Keratinocyte (primary cell): ENCODE data around the gene HDAC9. TPM values are rescaled to one million over a fixed set of nuclear protein-coding genes. Genes with fewer than 3 reads are reported as not detected.

Experiments
- DNase-seq: peaks from one replicate; pipeline ENCODE4 v3.0.0-alpha.2; 2011; ENCODE audit warnings: low read depth, missing footprints, low spot score
- FAIRE-seq: peaks from 2 replicates; lab custom pipeline; 2011; peaks lifted over from hg19 to GRCh38; lab: Jason Lieb, UNC
- H2AFZ ChIP-seq: 2 replicates; pipeline ENCODE4 v1.6.0; 2012; ENCODE audit warnings: low read length, control low read depth, inconsistent platforms; ENCODE audit not compliant: control insufficient read depth
- H3K27ac ChIP-seq: 2 replicates; pipeline ENCODE4 v1.5.1; 2011; ENCODE audit warnings: low read length; ENCODE audit not compliant: control insufficient read depth, insufficient read depth
- H3K27me3 ChIP-seq: 3 replicates; pipeline ENCODE4 v1.6.0; 2011; ENCODE audit warnings: low read length; ENCODE audit not compliant: control insufficient read depth, insufficient read depth; ENCODE audit errors: extremely low read depth
- H3K36me3 ChIP-seq, 2 experiments: 2 replicates in 1 of 2; 3 replicates in 1 of 2; pipeline ENCODE4 v1.5.1; 2011; ENCODE audit warnings: low read length in 2 of 2, mild to moderate bottlenecking in 1 of 2; ENCODE audit not compliant: control insufficient read depth in 2 of 2, insufficient read depth in 2 of 2; ENCODE audit errors: extremely low read depth in 1 of 2
- H3K4me1 ChIP-seq: 3 replicates; pipeline ENCODE4 v1.5.1; 2011; ENCODE audit warnings: low read length; ENCODE audit not compliant: control insufficient read depth, insufficient read depth; ENCODE audit errors: extremely low read depth
- H3K4me2 ChIP-seq: 3 replicates; pipeline ENCODE4 v1.6.0; 2011; ENCODE audit warnings: low read depth, low read length; ENCODE audit not compliant: control insufficient read depth, insufficient read depth; ENCODE audit errors: extremely low read depth
- H3K4me3 ChIP-seq, 3 experiments: fragments of 200-600 bp in 1 of 3; sonication (generic) in 1 of 3; 2 replicates in 2 of 3; 3 replicates in 1 of 3; pipeline ENCODE4 v1.5.1; 2011 to 2016; ENCODE audit warnings: low read length in 3 of 3, mild to moderate bottlenecking in 3 of 3, control low read depth in 2 of 3, inconsistent platforms in 1 of 3, low read depth in 1 of 3, mixed read lengths in 1 of 3, mixed run types in 1 of 3, moderate library complexity in 1 of 3; ENCODE audit not compliant: control insufficient read depth in 2 of 3, insufficient read depth in 2 of 3; ENCODE audit errors: extremely low read depth in 1 of 3
- H3K79me2 ChIP-seq: 2 replicates; pipeline ENCODE4 v1.6.0; 2012; ENCODE audit warnings: low read length; ENCODE audit not compliant: control insufficient read depth, insufficient read depth
- H3K9ac ChIP-seq: 3 replicates; pipeline ENCODE4 v1.6.0; 2011; ENCODE audit warnings: low read length; ENCODE audit not compliant: control insufficient read depth, insufficient read depth; ENCODE audit errors: extremely low read depth
- H3K9me1 ChIP-seq: 3 replicates; pipeline ENCODE4 v1.6.0; 2011; ENCODE audit warnings: low read length; ENCODE audit not compliant: control insufficient read depth, insufficient read depth; ENCODE audit errors: extremely low read depth
- H3K9me3 ChIP-seq: 2 replicates; pipeline ENCODE4 v1.5.1; 2012; ENCODE audit warnings: low read depth, low read length; ENCODE audit not compliant: control insufficient read depth
- H4K20me1 ChIP-seq: 3 replicates; pipeline ENCODE4 v1.6.0; 2011; ENCODE audit warnings: low read length; ENCODE audit not compliant: control insufficient read depth, insufficient read depth; ENCODE audit errors: extremely low read depth
- EZH2 ChIP-seq: IDR thresholded peaks from one replicate; pipeline ENCODE4 v1.6.1; 2012; ENCODE audit warnings: inconsistent platforms, mild to moderate bottlenecking, low read length, moderate library complexity
- dilution Hi-C: fragments of 300-500 bp; cut with MboI; formaldehyde crosslinking; loops from one replicate; pipeline ENCODE4 v1.7.0; 2020; ENCODE audit warnings: low sequenced_read_pairs; ENCODE audit not compliant: extremely low pct_ligation_motif_present
- polyA plus RNA-seq, 5 experiments: library from polyadenylated mRNA; depleted of rRNA in 3 of 5; stranded (reverse) in 3 of 5; stranded (forward) in 1 of 5; unstranded in 1 of 5; fragments of >200 nt; gene quantifications; 1 replicate in 1 of 5; 2 replicates in 3 of 5; 3 replicates in 1 of 5; pipeline versions ENCODE4 v1.2.1 to v1.2.3, GENCODE V29; 2011 to 2012; ENCODE audit warnings: missing spikeins in 2 of 5, low read depth in 1 of 5, low replicate concordance in 1 of 5
- TF ChIP-seq, protein P1 (sequence below), 3 experiments: IDR thresholded peaks in 1 of 3; conservative IDR thresholded peaks in 1 of 3; optimal IDR thresholded peaks in 1 of 3; 2 replicates in 2 of 3; 3 replicates in 1 of 3; pipeline versions ENCODE3 to v1.5.1; 2011; ENCODE audit warnings: low read length in 3 of 3, mild to moderate bottlenecking in 3 of 3, moderate library complexity in 2 of 3, control low read depth in 1 of 3, inconsistent platforms in 1 of 3; ENCODE audit not compliant: insufficient read depth in 2 of 3; ENCODE audit errors: extremely low read depth in 1 of 3

Gene HDAC9
- polyA plus RNA-seq, 1 donor (not counting 4 experiments of a cell fraction or from before 2014, with no cell fraction given), result 24.6 TPM

DNA sequence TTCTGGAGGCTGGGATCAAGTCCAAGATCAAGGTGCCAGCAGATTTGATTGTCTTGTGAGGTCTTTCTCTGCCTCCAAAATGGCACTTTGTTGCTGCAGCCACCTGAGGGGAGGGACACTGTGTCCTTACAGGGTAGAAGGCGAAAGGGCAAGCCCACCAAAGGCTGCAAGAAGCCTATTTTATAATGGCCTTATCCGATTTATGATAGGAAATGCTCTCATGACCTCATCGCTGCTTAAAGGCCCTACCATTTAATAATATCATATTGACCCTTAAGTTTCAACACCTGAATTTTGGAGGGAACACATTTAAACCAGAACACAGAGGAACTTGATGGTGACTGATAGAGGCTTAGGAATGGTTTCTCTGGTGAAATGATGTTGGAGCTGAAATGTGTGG is 325.4 kb downstream of the HDAC9 start:
- DNase-seq (no peak), FAIRE-seq (no peak)
- Histone ChIP-seq H3K27ac (no peak overlapping the region), H3K9me1 (no peaks in the 10 kb centered on the region), H3K79me2 (no peaks in the 10 kb centered on the region), H3K4me2 (no peak overlapping the region), H4K20me1 (no peaks in the 10 kb centered on the region), H3K36me3 (no peaks in the 10 kb centered on the region), H3K27me3 (no peaks in the 10 kb centered on the region), H2AFZ (no peak overlapping the region), H3K9ac (no peak overlapping the region), H3K4me1 (no peaks in the 10 kb centered on the region), H3K9me3 (no peaks in the 10 kb centered on the region), H3K4me3 (no peak overlapping the region)
- dilution Hi-C loops, result no loop called here
- no peak for TF ChIP-seq EZH2
- TF ChIP-seq, protein P1, sequence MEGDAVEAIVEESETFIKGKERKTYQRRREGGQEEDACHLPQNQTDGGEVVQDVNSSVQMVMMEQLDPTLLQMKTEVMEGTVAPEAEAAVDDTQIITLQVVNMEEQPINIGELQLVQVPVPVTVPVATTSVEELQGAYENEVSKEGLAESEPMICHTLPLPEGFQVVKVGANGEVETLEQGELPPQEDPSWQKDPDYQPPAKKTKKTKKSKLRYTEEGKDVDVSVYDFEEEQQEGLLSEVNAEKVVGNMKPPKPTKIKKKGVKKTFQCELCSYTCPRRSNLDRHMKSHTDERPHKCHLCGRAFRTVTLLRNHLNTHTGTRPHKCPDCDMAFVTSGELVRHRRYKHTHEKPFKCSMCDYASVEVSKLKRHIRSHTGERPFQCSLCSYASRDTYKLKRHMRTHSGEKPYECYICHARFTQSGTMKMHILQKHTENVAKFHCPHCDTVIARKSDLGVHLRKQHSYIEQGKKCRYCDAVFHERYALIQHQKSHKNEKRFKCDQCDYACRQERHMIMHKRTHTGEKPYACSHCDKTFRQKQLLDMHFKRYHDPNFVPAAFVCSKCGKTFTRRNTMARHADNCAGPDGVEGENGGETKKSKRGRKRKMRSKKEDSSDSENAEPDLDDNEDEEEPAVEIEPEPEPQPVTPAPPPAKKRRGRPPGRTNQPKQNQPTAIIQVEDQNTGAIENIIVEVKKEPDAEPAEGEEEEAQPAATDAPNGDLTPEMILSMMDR (optimal IDR thresholded peaks at IDR 0.05 in 1 of 3, IDR thresholded peaks at IDR 0.05 in 1 of 3, conservative IDR thresholded peaks at IDR 0.05 in 1 of 3; ENCODE audit: extremely low read depth in 1 of 3, insufficient read depth in 2 of 3, low read length in 3 of 3), result no peak

DNA sequence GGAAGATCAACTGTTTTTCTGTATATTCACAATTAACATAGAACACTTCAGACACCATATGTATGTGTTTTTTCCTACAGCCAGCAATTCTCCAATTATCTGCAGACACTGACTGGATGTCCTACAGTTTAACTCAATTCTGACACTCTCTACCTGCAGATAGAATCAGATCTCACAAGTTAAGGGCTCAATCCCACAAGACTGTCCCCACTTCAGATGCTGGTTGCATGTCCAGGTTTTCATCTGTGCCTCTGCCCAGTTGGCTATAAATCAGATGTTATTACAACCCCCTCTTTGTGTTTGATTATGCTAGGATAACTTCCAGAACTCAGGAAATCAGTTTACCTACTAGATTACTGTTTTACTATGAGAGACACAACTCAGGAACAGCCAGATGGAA is 326.0 kb downstream of the HDAC9 start:
- Histone ChIP-seq H3K36me3 (no peaks in the 10 kb centered on the region), H4K20me1 (no peaks in the 10 kb centered on the region), H2AFZ (no peak overlapping the region), H3K4me3 (no peak overlapping the region), H3K27me3 (no peaks in the 10 kb centered on the region), H3K4me1 (no peaks in the 10 kb centered on the region), H3K9me3 (no peaks in the 10 kb centered on the region), H3K9me1 (no peaks in the 10 kb centered on the region), H3K9ac (no peak overlapping the region), H3K4me2 (no peak overlapping the region), H3K27ac (no peak overlapping the region), H3K79me2 (no peaks in the 10 kb centered on the region)
- no peak for TF ChIP-seq EZH2
- TF ChIP-seq, protein P1 (optimal IDR thresholded peaks at IDR 0.05 in 1 of 3, IDR thresholded peaks at IDR 0.05 in 1 of 3, conservative IDR thresholded peaks at IDR 0.05 in 1 of 3; ENCODE audit: extremely low read depth in 1 of 3, insufficient read depth in 2 of 3, low read length in 3 of 3), result no peak
- DNase-seq (no peak), FAIRE-seq (no peak)
- dilution Hi-C loops, result no loop called here
